ENCODE results near the gene SLC44A1. TPM values are rescaled to one million over a fixed set of nuclear protein-coding genes. Genes with fewer than 3 reads are reported as not detected.
A peak's percentile ranks its signal among the peaks of the same experiment; 100 is the strongest.

The SLC44A1 gene
- total and polyA plus RNA-seq, 12 donors, result 6.1 to 29.0 (median 17.8) TPM

DNA sequence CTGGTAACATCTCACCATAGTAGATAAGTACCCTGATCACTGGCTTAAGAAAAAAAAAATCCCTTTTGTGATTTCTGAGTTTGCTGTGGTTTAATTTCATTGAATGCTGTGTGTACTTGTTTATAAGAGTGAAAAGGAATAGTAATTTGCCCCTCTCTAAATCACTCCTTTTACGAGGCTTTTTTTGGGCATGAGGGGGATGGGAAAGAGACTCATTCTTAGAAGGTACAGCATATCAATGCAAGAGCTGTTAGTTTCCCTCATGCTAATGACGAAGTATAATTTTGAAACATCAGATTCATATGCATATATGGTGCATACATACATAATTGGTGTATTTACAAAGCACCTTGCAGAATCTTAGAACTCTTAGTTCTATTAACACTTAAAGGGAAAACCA is 2.4 kb upstream of the SLC44A1 start:
- no peak for DNase-seq
- Histone ChIP-seq H3K27me3 (no peaks in the 10 kb centered on the region), H3K36me3 (no peaks in the 10 kb centered on the region), H3K4me1 (peaks cover 0 to 49% (median 39%) of the 10 kb centered on the region in 9 donors), H3K4me3 (peak overlapping the region in 6 of 10 donors; percentile 2 to 29 (median 14)), H3K27ac (peak overlapping the region in 7 of 10 donors; percentile 27 to 89 (median 77)), H3K9me3 (peaks cover 0 to 6% (median 0%) of the 10 kb centered on the region in 11 donors)
- TF ChIP-seq, protein P1, sequence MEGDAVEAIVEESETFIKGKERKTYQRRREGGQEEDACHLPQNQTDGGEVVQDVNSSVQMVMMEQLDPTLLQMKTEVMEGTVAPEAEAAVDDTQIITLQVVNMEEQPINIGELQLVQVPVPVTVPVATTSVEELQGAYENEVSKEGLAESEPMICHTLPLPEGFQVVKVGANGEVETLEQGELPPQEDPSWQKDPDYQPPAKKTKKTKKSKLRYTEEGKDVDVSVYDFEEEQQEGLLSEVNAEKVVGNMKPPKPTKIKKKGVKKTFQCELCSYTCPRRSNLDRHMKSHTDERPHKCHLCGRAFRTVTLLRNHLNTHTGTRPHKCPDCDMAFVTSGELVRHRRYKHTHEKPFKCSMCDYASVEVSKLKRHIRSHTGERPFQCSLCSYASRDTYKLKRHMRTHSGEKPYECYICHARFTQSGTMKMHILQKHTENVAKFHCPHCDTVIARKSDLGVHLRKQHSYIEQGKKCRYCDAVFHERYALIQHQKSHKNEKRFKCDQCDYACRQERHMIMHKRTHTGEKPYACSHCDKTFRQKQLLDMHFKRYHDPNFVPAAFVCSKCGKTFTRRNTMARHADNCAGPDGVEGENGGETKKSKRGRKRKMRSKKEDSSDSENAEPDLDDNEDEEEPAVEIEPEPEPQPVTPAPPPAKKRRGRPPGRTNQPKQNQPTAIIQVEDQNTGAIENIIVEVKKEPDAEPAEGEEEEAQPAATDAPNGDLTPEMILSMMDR (IDR thresholded peaks at IDR 0.05), result no peak
- intact Hi-C loops (cut with DNase I), result loop anchor here in 4 of 10 donors (5.0 to 10.0 kb wide), 6 partner anchors 35 to 377 kb away; partner anchors contain the start of gene ABCA1 (in 3 of the 4)
- ATAC-seq, result no peak
- WGBS, 2 donors, result 48 to 53% methylated on average over 2 of the region's 2 CpGs

- Histone ChIP-seq H3K36me3 (no peaks in the 10 kb centered on the region), H3K9me3 (peaks cover 0 to 6% (median 0%) of the 10 kb centered on the region in 11 donors), H3K4me3 (peak overlapping the region in 6 of 10 donors; percentile 2 to 29 (median 14)), H3K4me1 (peaks cover 0 to 54% (median 43%) of the 10 kb centered on the region in 9 donors), H3K27me3 (no peaks in the 10 kb centered on the region), H3K27ac (peak overlapping the region; percentile 20 to 89 (median 62))
- intact Hi-C loops (cut with DNase I), result loop anchor here in 4 of 10 donors (5.0 to 10.0 kb wide), 6 partner anchors 35 to 378 kb away; partner anchors contain the start of gene ABCA1 (in 3 of the 4)
- DNase-seq (no peak), ATAC-seq (peak in 1 of 8 donors; percentile 20)
- TF ChIP-seq, protein P1 (IDR thresholded peaks at IDR 0.05), result no peak
- 16 to 19% methylated on average over 4 of the region's 4 CpGs for WGBS, 2 donors
These were observed 1.9 kb upstream of the SLC44A1 start for GRCh38 chr9:105242557-105242956.

DNA sequence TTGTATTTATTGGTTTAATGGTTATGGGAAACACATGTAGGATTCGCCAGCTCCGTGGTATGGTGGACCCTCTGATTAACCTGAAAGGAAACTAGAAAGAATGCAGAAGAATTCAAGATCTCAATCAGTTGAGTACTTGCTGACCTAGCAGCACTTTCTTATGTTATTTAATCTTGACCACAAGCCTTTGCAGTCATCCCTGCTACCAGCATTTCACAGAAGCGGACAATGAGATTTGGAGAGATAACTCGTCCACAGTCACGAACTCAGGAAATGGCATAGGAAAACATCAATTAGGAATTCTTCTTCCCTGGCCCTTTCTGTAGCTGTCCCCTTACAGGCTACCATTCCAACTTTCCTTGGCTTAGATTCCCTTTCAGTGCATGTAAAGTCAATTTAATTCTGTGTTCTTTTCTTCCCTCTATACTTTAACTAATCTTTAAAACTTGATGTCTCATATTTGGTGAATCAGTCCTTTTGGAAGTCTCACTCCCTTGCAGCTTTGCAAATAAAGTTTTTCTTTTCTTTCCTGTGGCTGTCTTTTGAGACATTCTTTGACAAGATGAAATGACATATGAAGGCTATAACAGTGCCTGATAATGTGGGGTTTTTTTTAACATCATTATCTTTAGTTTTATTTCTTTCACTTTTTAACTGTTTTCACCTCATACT is 1.3 kb upstream of the SLC44A1 start:
- 30 to 33% methylated on average over 5 of the region's 5 CpGs for WGBS, 2 donors
- peak overlapping the region in 6 of 10 donors; percentile 2 to 29 (median 14) for H3K4me3 ChIP-seq

DNA sequence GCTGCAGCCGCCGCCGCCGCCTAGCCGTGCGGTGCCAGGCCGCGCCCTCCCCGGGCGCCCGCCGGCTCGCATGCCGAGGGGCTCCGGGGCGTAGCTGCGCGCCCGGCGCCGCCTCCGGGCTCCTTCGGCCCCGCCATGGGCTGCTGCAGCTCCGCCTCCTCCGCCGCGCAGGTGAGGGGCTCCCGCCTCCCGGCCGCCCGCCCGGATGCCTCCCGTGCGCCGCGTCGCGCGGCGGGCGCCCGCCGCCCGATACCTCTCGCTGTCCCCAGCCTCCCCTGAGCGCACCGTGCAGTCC is 230 bp downstream of the SLC44A1 start:
- peaks cover 0 to 61% (median 40%) of the 10 kb centered on the region in 9 donors for H3K4me1 ChIP-seq
- TF ChIP-seq, protein P1 (IDR thresholded peaks at IDR 0.05), result no peak
- H3K27ac ChIP-seq, result peak overlapping the region; percentile 67 to 89 (median 80)
- no peak for ATAC-seq
- DNase-seq, result peak in 1 of 2 donors; percentile 8
- H3K4me3 ChIP-seq, result peak overlapping the region; percentile 62 to 91 (median 84)
- no peaks in the 10 kb centered on the region for H3K36me3 ChIP-seq
- H3K9me3 ChIP-seq, result peaks cover 0 to 6% (median 0%) of the 10 kb centered on the region in 11 donors
- 0 to 1% methylated on average over 40 to 48 of the region's 48 CpGs for WGBS, 2 donors
- H3K27me3 ChIP-seq, result no peaks in the 10 kb centered on the region
- intact Hi-C loops (cut with DNase I), result loop anchor here in 5 of 10 donors (5.0 to 10.0 kb wide), 8 partner anchors 37 to 380 kb away; partner anchors contain the start of gene ABCA1 (in 4 of the 5)

More for the DNA sequence above, 1.3 kb upstream of the SLC44A1 start:
- Histone ChIP-seq H3K9me3 (peaks cover 0 to 6% (median 0%) of the 10 kb centered on the region in 11 donors), H3K27me3 (no peaks in the 10 kb centered on the region), H3K27ac (peak overlapping the region; percentile 20 to 89 (median 62)), H3K4me1 (peaks cover 0 to 60% (median 43%) of the 10 kb centered on the region in 9 donors), H3K36me3 (no peaks in the 10 kb centered on the region)
- DNase-seq (no peak), ATAC-seq (no peak)
- TF ChIP-seq, protein P1 (IDR thresholded peaks at IDR 0.05), result no peak
- intact Hi-C loops (cut with DNase I), result loop anchor here in 4 of 10 donors (5.0 to 10.0 kb wide), 6 partner anchors 36 to 378 kb away; partner anchors contain the start of gene ABCA1 (in 3 of the 4)
